ENCODE results near the gene STX8.

STX8 gene

DNA sequence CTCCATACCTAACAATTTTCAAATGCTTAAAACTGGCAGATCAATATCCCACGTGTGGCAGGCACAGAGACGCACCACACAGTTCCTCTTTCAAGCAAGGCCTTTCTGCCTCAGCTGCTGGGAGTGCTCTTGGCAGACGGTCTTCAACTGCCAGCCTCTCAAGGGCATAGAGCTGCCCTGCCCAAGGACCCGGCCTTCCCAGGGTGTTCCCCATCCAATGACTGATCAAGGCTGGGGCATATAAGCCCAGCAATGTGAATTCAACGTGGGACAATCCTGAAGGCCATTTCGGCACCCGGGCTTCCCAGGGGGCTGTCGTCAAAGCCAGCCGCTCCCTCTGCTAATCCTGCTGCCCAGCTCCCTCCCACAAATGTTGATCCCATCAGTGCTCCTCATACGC is 107.1 kb downstream of the STX8 start:
- no peak overlapping the region for H3K4me2 ChIP-seq (ENCODE audit: low read length)
- peaks cover 3% of the 10 kb centered on the region for H3K79me1 ChIP-seq (ENCODE audit: low read length)
- H3K4me1 ChIP-seq (ENCODE audit: control insufficient read depth in 1 of 2, insufficient read depth in 2 of 2, low read length in 2 of 2): peaks cover 8 to 9% of the 10 kb centered on the region in 2 experiments
- no peak overlapping the region for H4K12ac ChIP-seq (ENCODE audit: low read depth, low read length)
- no peak overlapping the region for H2BK120ac ChIP-seq (ENCODE audit: insufficient read depth, low read length, poor library complexity)
- no peak overlapping the region for H2BK5ac ChIP-seq (ENCODE audit: low read depth, low read length, poor library complexity)
- no peak overlapping the region for H2BK12ac ChIP-seq (ENCODE audit: low read length)
- H2AFZ ChIP-seq (ENCODE audit: insufficient read depth, low read length, poor library complexity): no peak overlapping the region
- no peaks in the 10 kb centered on the region for H3K79me2 ChIP-seq (ENCODE audit: control insufficient read depth, insufficient read depth, low read length, poor library complexity)
- no peak overlapping the region for H4K91ac ChIP-seq (ENCODE audit: low read depth, low read length)
- no peaks in the 10 kb centered on the region for H3K9me3 ChIP-seq (ENCODE audit: insufficient read depth, low read depth, low read length)
- no CpG with 5 or more reads among the region's 10 CpGs for WGBS (ENCODE audit: extremely low coverage, insufficient coverage, insufficient read length)
- H3K14ac ChIP-seq (ENCODE audit: low read length): no peak overlapping the region
- H3K36me3 ChIP-seq (ENCODE audit: control insufficient read depth in 1 of 2, insufficient read depth in 2 of 2, low read length in 2 of 2): no peaks in the 10 kb centered on the region
- H2AK5ac ChIP-seq (ENCODE audit: low read length): no peak overlapping the region
- no peak overlapping the region for H3K27ac ChIP-seq (ENCODE audit: low read depth, low read length)
- no peak overlapping the region for H3K9ac ChIP-seq (ENCODE audit: low read length)
- no peak overlapping the region for H4K8ac ChIP-seq (ENCODE audit: low read depth, low read length)
- H3K4me3 ChIP-seq (ENCODE audit: low read depth, low read length): no peak overlapping the region
- no peak for DNase-seq
- no peak overlapping the region for H3K23ac ChIP-seq (ENCODE audit: low read length)
- no peaks in the 10 kb centered on the region for H3K27me3 ChIP-seq (ENCODE audit: insufficient read depth, low read length)
- no peak overlapping the region for H3K4ac ChIP-seq (ENCODE audit: low read depth, low read length)
- H3K18ac ChIP-seq (ENCODE audit: low read length): no peak overlapping the region

GRCh38 chr17:9467518-9467917 is 108.1 kb downstream of the STX8 start:
- Histone ChIP-seq H2AK5ac (ENCODE audit: low read length) (no peak overlapping the region), H3K79me2 (ENCODE audit: control insufficient read depth, insufficient read depth, low read length, poor library complexity) (no peaks in the 10 kb centered on the region), H3K9ac (ENCODE audit: low read length) (no peak overlapping the region), H4K8ac (ENCODE audit: low read depth, low read length) (no peak overlapping the region), H3K4ac (ENCODE audit: low read depth, low read length) (no peak overlapping the region), H3K14ac (ENCODE audit: low read length) (no peak overlapping the region), H3K36me3 (ENCODE audit: control insufficient read depth in 1 of 2, insufficient read depth in 2 of 2, low read length in 2 of 2) (no peaks in the 10 kb centered on the region), H3K9me3 (ENCODE audit: insufficient read depth, low read depth, low read length) (no peaks in the 10 kb centered on the region), H3K4me3 (ENCODE audit: low read depth, low read length) (no peak overlapping the region), H4K91ac (ENCODE audit: low read depth, low read length) (no peak overlapping the region), H3K4me1 (ENCODE audit: control insufficient read depth in 1 of 2, insufficient read depth in 2 of 2, low read length in 2 of 2) (peaks cover 6% of the 10 kb centered on the region in 2 experiments), H2BK5ac (ENCODE audit: low read depth, low read length, poor library complexity) (no peak overlapping the region), H3K79me1 (ENCODE audit: low read length) (peaks cover 3% of the 10 kb centered on the region), H2BK120ac (ENCODE audit: insufficient read depth, low read length, poor library complexity) (no peak overlapping the region), H3K27ac (ENCODE audit: low read depth, low read length) (no peak overlapping the region), H3K27me3 (ENCODE audit: insufficient read depth, low read length) (no peaks in the 10 kb centered on the region), H3K4me2 (ENCODE audit: low read length) (no peak overlapping the region), H2BK12ac (ENCODE audit: low read length) (no peak overlapping the region), H3K18ac (ENCODE audit: low read length) (no peak overlapping the region), H2AFZ (ENCODE audit: insufficient read depth, low read length, poor library complexity) (no peak overlapping the region), H4K12ac (ENCODE audit: low read depth, low read length) (no peak overlapping the region), H3K23ac (ENCODE audit: low read length) (no peak overlapping the region)
- no peak for DNase-seq
- no CpG with 5 or more reads among the region's 5 CpGs for WGBS (ENCODE audit: extremely low coverage, insufficient coverage, insufficient read length)

DNA sequence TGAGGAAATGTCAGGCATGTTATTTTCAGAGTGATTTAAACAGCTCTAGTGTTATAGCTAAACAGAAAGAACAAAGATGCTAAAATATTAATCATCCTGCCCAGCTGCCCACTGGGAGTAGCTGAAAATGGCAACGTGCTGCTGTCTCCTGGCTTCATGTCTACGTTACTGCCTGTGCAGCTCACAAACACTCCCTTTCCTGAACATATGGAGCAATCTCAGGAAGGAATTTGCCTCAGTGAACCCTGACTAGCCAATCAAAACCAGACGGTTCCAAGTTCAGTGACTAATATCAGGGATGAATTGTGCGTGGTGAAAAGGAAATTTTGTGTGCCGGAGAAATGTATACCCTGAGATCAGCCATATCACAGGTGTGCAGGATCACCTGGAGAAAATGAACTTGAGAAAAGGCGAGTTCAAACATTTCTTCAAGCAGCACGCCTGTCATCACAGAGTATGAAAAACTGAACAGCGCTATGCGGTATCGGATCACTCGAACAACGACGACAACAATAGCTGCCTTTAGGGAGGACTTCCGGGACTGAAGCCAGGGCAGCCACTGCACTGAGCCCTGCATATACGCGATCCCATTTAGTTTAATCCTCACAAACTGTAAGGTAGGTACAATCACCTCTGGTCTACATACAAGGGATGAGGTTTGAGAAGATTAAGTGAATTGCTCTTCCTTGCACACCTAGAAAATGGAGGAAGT is 110.3 kb downstream of the STX8 start:
- no peak overlapping the region for H4K8ac ChIP-seq (ENCODE audit: low read depth, low read length)
- no peak overlapping the region for H3K4me2 ChIP-seq (ENCODE audit: low read length)
- no peaks in the 10 kb centered on the region for H3K27me3 ChIP-seq (ENCODE audit: insufficient read depth, low read length)
- H3K14ac ChIP-seq (ENCODE audit: low read length): no peak overlapping the region
- H2BK5ac ChIP-seq (ENCODE audit: low read depth, low read length, poor library complexity): no peak overlapping the region
- no peak for DNase-seq
- H4K91ac ChIP-seq (ENCODE audit: low read depth, low read length): no peak overlapping the region
- no peak overlapping the region for H2AFZ ChIP-seq (ENCODE audit: insufficient read depth, low read length, poor library complexity)
- H3K79me2 ChIP-seq (ENCODE audit: control insufficient read depth, insufficient read depth, low read length, poor library complexity): no peaks in the 10 kb centered on the region
- H2BK120ac ChIP-seq (ENCODE audit: insufficient read depth, low read length, poor library complexity): no peak overlapping the region
- H3K4me1 ChIP-seq (ENCODE audit: control insufficient read depth in 1 of 2, insufficient read depth in 2 of 2, low read length in 2 of 2): no peaks in the 10 kb centered on the region
- H3K4ac ChIP-seq (ENCODE audit: low read depth, low read length): no peak overlapping the region
- no peaks in the 10 kb centered on the region for H3K36me3 ChIP-seq (ENCODE audit: control insufficient read depth in 1 of 2, insufficient read depth in 2 of 2, low read length in 2 of 2)
- no peaks in the 10 kb centered on the region for H3K9me3 ChIP-seq (ENCODE audit: insufficient read depth, low read depth, low read length)
- no peak overlapping the region for H3K18ac ChIP-seq (ENCODE audit: low read length)
- H3K9ac ChIP-seq (ENCODE audit: low read length): no peak overlapping the region
- H2AK5ac ChIP-seq (ENCODE audit: low read length): no peak overlapping the region
- no peak overlapping the region for H3K27ac ChIP-seq (ENCODE audit: low read depth, low read length)
- H4K12ac ChIP-seq (ENCODE audit: low read depth, low read length): no peak overlapping the region
- H3K79me1 ChIP-seq (ENCODE audit: low read length): no peaks in the 10 kb centered on the region
- no peak overlapping the region for H3K23ac ChIP-seq (ENCODE audit: low read length)
- no CpG with 5 or more reads among the region's 16 CpGs for WGBS (ENCODE audit: extremely low coverage, insufficient coverage, insufficient read length)
- H3K4me3 ChIP-seq (ENCODE audit: low read depth, low read length): no peak overlapping the region
- no peak overlapping the region for H2BK12ac ChIP-seq (ENCODE audit: low read length)

DNA sequence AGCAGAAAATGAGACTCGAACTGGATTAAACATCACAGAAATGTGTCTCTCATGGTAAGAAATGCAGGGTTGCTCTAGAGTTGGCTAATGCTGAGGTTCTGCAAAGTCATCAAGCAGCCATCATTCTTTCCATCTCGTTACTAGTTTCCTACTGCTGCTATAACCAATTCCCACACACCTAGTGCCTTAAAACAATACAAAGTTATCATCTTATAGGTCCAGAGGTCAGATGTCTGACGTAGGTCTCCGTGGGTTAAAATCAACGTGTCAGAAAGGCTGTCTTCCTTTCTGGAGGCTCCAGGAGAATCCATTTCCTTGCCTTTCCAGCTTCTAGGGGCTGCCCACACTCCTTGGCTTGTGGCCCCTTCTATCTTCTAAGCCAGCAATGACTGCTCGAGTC is 118.6 kb downstream of the STX8 start:
- no peaks in the 10 kb centered on the region for H3K36me3 ChIP-seq (ENCODE audit: control insufficient read depth in 1 of 2, insufficient read depth in 2 of 2, low read length in 2 of 2)
- H3K79me1 ChIP-seq (ENCODE audit: low read length): no peaks in the 10 kb centered on the region
- H3K79me2 ChIP-seq (ENCODE audit: control insufficient read depth, insufficient read depth, low read length, poor library complexity): no peaks in the 10 kb centered on the region
- H4K8ac ChIP-seq (ENCODE audit: low read depth, low read length): no peak overlapping the region
- H3K23ac ChIP-seq (ENCODE audit: low read length): no peak overlapping the region
- H3K4me2 ChIP-seq (ENCODE audit: low read length): no peak overlapping the region
- no peaks in the 10 kb centered on the region for H3K4me1 ChIP-seq (ENCODE audit: control insufficient read depth in 1 of 2, insufficient read depth in 2 of 2, low read length in 2 of 2)
- H2AFZ ChIP-seq (ENCODE audit: insufficient read depth, low read length, poor library complexity): no peak overlapping the region
- no peak overlapping the region for H3K9ac ChIP-seq (ENCODE audit: low read length)
- H3K18ac ChIP-seq (ENCODE audit: low read length): no peak overlapping the region
- no peak overlapping the region for H2AK5ac ChIP-seq (ENCODE audit: low read length)
- no peak for DNase-seq
- H2BK12ac ChIP-seq (ENCODE audit: low read length): no peak overlapping the region
- H2BK120ac ChIP-seq (ENCODE audit: insufficient read depth, low read length, poor library complexity): no peak overlapping the region
- no peak overlapping the region for H3K27ac ChIP-seq (ENCODE audit: low read depth, low read length)
- no peak overlapping the region for H3K14ac ChIP-seq (ENCODE audit: low read length)
- WGBS (ENCODE audit: extremely low coverage, insufficient coverage, insufficient read length): no CpG with 5 or more reads among the region's 6 CpGs
- no peak overlapping the region for H3K4me3 ChIP-seq (ENCODE audit: low read depth, low read length)
- H4K91ac ChIP-seq (ENCODE audit: low read depth, low read length): no peak overlapping the region
- no peak overlapping the region for H4K12ac ChIP-seq (ENCODE audit: low read depth, low read length)
- no peaks in the 10 kb centered on the region for H3K9me3 ChIP-seq (ENCODE audit: insufficient read depth, low read depth, low read length)
- H3K4ac ChIP-seq (ENCODE audit: low read depth, low read length): no peak overlapping the region
- no peaks in the 10 kb centered on the region for H3K27me3 ChIP-seq (ENCODE audit: insufficient read depth, low read length)
- H2BK5ac ChIP-seq (ENCODE audit: low read depth, low read length, poor library complexity): no peak overlapping the region
